HG03060 (cell line): Measurements from ENCODE around the gene ZNF471.

Experiments used
- ATAC-seq: cut with Tn5 transposase; IDR thresholded peaks from one replicate; pipeline ENCODE4 v1.9.1; 2021; ENCODE audit warnings: low read depth, moderate number of reproducible peaks; ENCODE audit not compliant: unreplicated experiment

The ZNF471 gene

DNA sequence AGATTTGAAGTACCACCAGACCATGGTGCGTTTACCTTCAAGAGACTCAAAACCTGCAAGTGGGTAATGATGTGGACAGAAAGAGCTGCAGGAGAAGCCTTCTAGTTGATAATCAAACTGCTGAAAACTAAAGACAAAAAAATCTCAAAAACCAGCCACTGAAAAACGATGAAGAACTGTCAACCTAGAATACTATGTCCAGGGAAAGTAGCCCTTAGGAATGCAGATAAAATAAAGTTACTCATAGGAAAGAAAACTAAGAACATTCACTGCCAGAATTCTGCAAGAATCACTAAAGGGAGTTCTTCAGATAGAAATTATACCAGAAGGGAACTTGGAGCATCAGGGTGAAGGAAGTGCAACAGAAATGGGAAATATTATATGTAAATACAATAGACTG is 64.9 kb downstream of the ZNF471 start:
- ATAC-seq: no peak

GRCh38 chr19:56573914-56574313 is 66.3 kb downstream of the ZNF471 start:
- ATAC-seq: no peak

DNA sequence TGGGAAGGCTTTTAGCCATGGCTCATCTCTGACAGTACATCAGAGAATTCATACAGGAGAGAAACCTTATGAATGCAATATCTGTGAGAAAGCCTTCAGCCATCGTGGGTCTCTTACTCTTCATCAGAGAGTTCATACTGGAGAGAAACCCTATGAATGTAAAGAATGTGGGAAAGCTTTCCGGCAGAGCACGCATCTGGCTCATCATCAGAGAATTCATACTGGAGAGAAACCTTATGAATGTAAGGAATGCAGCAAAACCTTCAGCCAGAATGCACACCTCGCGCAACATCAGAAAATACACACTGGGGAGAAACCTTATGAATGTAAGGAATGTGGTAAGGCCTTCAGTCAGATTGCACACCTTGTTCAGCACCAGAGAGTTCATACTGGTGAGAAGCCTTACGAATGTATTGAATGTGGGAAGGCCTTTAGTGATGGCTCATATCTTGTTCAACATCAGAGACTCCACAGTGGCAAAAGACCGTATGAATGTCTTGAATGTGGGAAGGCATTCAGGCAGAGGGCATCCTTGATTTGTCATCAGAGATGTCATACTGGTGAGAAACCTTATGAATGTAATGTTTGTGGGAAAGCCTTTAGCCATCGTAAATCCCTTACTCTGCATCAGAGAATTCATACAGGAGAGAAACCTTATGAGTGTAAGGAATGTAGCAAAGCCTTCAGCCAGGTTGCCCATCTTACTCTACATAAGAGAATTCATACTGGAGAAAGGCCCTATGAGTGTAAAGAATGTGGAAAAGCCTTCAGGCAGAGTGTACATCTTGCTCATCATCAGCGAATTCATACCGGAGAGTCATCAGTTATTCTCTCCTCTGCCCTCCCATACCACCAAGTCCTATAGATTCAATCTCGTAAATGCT is 70.3 kb downstream of the ZNF471 start:
- ATAC-seq: no peak
